Left lobe of liver (tissue), 1 donor: ENCODE measurements around the gene TTLL5. TPM values are rescaled to one million over a fixed set of nuclear protein-coding genes. Genes with fewer than 3 reads are reported as not detected.

Source experiments
- total RNA-seq: library from RNA; stranded (reverse); gene quantifications from one replicate; pipeline ENCODE4 v1.2.1, GENCODE V29; 2021
- donor health status: DM: no; HTN: yes; CAD: no.

The TTLL5 gene
- total RNA-seq, 1 donor from 2014 or later: 9.5 TPM

Other genes starting within 250 kb of the TTLL5 start
- gene JDP2, start 233.2 kb upstream of the TTLL5 start, total RNA-seq: 12.8 TPM
- 1.4 TPM for gene BATF, start 138.8 kb upstream of the TTLL5 start, total RNA-seq
- 20.9 TPM for gene FLVCR2, start 82.6 kb upstream of the TTLL5 start, total RNA-seq
- 17.9 TPM for gene ERG28, start 370 bp upstream of the TTLL5 start, total RNA-seq